NT2/D1 (cell line): ENCODE measurements around the gene TNS3.

ENCODE experiments used
- SUZ12 ChIP-seq: IDR thresholded peaks from 2 replicates; pipeline ENCODE4 v1.6.1; 2011; ENCODE audit not compliant: insufficient read length, insufficient read depth; ENCODE audit errors: extremely low read depth
- YY1 ChIP-seq: IDR thresholded peaks from 2 replicates; pipeline ENCODE4 v1.6.1; 2011; ENCODE audit not compliant: insufficient read length, insufficient read depth
- ZNF274 ChIP-seq: IDR thresholded peaks from 2 replicates; pipeline ENCODE4 v1.6.1; 2011; ENCODE audit warnings: mild to moderate bottlenecking, low read depth, low read length

DNA sequence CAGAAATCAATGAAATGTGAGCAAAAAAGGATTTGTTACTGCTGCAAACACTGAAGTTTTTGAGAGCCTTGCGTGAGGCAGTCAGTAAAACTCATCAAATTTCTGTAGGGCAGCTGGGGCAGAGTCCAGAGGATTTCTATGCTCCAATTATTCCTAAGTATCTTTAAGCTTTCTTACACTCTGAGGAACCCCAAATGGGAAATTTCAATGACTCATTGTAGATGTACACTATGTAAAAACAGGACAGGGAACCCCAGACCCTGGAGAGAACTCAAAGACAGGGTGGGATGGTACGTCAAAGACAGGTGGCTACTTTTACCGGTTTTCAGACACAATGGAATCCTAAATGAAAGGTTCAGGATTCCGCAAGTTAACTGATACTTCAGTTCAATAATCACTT lies 120.2 kb downstream of the TNS3 start:
- TF ChIP-seq YY1 (no peak), ZNF274 (no peak), SUZ12 (no peak)
